DND-41 (cell line): Measurements from ENCODE around the gene CERKL.

ENCODE experiments used
- CTCF ChIP-seq: IDR thresholded peaks from 2 replicates; pipeline ENCODE4 v1.5.1; 2012; ENCODE audit warnings: borderline replicate concordance, low read length, moderate library complexity, mild to moderate bottlenecking; ENCODE audit not compliant: poor library complexity, severe bottlenecking; ENCODE audit errors: extremely low read depth
- EZH2 ChIP-seq: IDR thresholded peaks from 3 replicates; pipeline ENCODE4 v1.6.1; 2012; ENCODE audit warnings: borderline replicate concordance, low read depth, mild to moderate bottlenecking, moderate library complexity, low read length, inconsistent platforms; ENCODE audit not compliant: severe bottlenecking

GRCh38 chr2:181596556-181596955 lies 60.3 kb downstream of the CERKL start:
- no peak for TF ChIP-seq CTCF
- TF ChIP-seq EZH2, result no peak
